ENCODE results near the gene NEGR1.

DNA sequence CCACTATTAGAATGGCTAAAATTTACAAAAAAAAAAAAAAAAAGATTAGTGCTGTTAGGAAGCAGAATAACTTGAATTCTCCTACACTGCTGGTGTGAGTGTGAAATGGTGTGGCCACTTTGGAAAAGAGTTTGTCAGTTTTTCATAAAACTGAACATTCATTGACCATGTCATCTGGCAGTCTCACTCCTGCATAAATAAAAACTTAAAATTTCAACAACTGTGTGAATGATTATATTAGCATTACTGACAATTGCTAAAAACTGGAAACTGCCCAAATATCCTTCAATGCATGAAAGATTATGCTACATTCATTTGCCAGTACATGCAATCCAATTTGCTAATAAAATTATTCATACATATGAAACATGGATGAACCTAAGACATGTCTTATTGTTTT is 570.9 kb downstream of the NEGR1 start:
- TF ChIP-seq, protein P1, sequence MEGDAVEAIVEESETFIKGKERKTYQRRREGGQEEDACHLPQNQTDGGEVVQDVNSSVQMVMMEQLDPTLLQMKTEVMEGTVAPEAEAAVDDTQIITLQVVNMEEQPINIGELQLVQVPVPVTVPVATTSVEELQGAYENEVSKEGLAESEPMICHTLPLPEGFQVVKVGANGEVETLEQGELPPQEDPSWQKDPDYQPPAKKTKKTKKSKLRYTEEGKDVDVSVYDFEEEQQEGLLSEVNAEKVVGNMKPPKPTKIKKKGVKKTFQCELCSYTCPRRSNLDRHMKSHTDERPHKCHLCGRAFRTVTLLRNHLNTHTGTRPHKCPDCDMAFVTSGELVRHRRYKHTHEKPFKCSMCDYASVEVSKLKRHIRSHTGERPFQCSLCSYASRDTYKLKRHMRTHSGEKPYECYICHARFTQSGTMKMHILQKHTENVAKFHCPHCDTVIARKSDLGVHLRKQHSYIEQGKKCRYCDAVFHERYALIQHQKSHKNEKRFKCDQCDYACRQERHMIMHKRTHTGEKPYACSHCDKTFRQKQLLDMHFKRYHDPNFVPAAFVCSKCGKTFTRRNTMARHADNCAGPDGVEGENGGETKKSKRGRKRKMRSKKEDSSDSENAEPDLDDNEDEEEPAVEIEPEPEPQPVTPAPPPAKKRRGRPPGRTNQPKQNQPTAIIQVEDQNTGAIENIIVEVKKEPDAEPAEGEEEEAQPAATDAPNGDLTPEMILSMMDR (IDR thresholded peaks at IDR 0.05) = no peak
- no peak for TF ChIP-seq ZFX (IDR thresholded peaks at IDR 0.05; ENCODE audit: borderline replicate concordance)

Measured in 22Rv1 (cell line).